Measurements from ENCODE around the gene MRPL30. TPM values are rescaled to one million over a fixed set of nuclear protein-coding genes. Genes with fewer than 3 reads are reported as not detected.
A peak's percentile ranks its signal among the peaks of the same experiment; 100 is the strongest.
"Not testable (repeated sequence)": the region's sequence is repeated elsewhere in the genome, so short reads cannot be mapped to it uniquely, and the experiment has no call there.

Gene MRPL30
- 10 to 100 TPM; 18.0 to 20.5 (median 18.3) TPM for polyA plus RNA-seq

DNA sequence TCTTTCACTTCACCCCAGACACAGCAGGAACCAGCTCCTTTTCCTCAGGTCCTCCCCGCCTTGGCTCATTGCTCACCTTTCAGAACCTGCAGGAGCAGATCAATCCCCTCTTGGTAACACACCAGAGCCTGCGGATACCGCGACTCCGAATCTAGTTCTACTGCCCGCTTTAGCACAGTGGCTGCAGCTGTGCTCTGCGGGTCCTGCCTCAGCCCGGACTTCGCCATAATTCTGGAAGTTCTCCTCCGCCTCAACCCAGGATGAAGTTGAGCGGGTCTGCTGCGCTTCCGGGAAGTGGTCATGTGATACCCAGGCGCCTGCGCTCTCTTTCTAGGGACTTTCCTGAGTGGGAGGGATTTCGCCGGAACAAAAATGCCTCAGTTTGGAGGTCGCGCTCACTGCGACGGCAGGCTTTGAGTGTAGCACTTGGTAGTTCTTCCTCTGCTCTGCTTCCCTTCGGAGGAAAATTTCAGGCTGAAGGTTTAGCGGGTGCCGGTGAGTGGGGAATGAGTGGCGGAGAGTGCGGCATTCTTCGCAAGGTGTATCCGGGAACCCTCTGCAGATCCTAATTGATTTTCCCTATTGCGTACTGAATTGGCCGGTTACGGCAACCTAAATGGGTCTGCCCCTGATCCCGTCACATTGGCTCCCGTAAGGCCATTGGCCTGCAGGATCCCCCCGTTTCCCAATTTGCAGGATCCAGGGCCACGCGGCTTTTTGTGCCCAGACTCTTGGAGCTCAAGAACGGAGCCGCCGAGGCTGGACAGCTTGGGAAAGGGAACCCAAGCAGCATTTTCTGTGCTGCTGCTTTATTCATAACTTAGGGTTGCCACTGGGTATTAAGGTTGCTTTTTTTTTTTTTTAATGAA, at the start of gene MRPL30, which contains the start of gene MITD1:
TSS of gene MRPL30 (plus strand) at position 430 of the 869 bp plus-strand sequence. CDS start 5,020 bp downstream, outside the sequence.
TSS of gene MITD1 (minus strand) at position 304 of the 869 bp plus-strand sequence. CDS start at position 227, 77 bp downstream.
- peaks cover 6 to 7% (median 7%) of the 10 kb centered on the region in 3 donors for H3K27me3 Mint-ChIP-seq (ENCODE audit: low read depth in 3 of 3)
- peaks cover 54 to 75% of the 10 kb centered on the region in 2 donors for H3K4me1 Mint-ChIP-seq
- H3K4me3 Mint-ChIP-seq: peak within 1 kb of the TSS; percentile 98 to 100 (median 99)
- H3K27ac Mint-ChIP-seq: peak within 1 kb of the TSS; percentile 96 to 99 (median 98)
- H3K9me3 Mint-ChIP-seq: no peaks in the 10 kb centered on the region
- DNase-seq: peak; percentile 89 to 90 (median 89)
- H3K36me3 Mint-ChIP-seq: no peaks in the 10 kb centered on the region

GRCh38 chr2:99135044-99135556, 45.9 kb upstream of the MRPL30 start:
- peaks cover 21 to 45% (median 39%) of the 10 kb centered on the region in 6 donors for H3K9me3 Mint-ChIP-seq
- DNase-seq; H3K4me1 Mint-ChIP-seq; H3K27ac Mint-ChIP-seq; H3K27me3 Mint-ChIP-seq (ENCODE audit: low read depth in 3 of 3); H3K4me3 Mint-ChIP-seq: not testable (repeated sequence)
- H3K36me3 Mint-ChIP-seq: peaks cover 6 to 20% (median 17%) of the 10 kb centered on the region in 3 donors

DNA sequence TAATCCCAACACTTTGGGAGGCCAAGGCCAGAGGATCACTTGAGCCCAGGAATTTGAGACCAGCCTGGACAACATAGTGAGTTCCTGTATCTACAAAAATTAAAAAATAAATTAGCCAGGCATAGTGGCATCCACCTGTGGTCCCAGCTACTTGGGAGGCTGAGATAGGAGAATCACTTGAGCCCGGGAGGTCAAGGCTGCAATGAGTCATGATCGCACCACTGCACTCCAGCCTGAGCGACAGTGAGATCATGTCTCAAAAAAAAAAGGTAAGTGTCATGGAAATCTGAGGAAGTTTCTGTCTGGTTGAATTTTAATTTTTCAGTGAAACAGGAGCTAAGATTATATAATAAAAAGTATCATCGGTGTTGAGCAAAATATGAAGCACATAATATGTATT, 42.0 kb upstream of the MRPL30 start:
- Mint-ChIP-seq H3K4me3 (peak overlapping the region in 1 of 5 donors; percentile 44), H3K27me3 (ENCODE audit: low read depth in 3 of 3) (peaks cover 10 to 11% (median 10%) of the 10 kb centered on the region in 3 donors), H3K9me3 (peaks cover 0 to 6% (median 4%) of the 10 kb centered on the region in 6 donors), H3K27ac (peak overlapping the region in 1 of 6 donors; percentile 21), H3K36me3 (peaks cover 0 to 7% (median 6%) of the 10 kb centered on the region in 3 donors), H3K4me1 (peaks cover 12 to 26% of the 10 kb centered on the region in 2 donors)
- DNase-seq: no peak

DNA sequence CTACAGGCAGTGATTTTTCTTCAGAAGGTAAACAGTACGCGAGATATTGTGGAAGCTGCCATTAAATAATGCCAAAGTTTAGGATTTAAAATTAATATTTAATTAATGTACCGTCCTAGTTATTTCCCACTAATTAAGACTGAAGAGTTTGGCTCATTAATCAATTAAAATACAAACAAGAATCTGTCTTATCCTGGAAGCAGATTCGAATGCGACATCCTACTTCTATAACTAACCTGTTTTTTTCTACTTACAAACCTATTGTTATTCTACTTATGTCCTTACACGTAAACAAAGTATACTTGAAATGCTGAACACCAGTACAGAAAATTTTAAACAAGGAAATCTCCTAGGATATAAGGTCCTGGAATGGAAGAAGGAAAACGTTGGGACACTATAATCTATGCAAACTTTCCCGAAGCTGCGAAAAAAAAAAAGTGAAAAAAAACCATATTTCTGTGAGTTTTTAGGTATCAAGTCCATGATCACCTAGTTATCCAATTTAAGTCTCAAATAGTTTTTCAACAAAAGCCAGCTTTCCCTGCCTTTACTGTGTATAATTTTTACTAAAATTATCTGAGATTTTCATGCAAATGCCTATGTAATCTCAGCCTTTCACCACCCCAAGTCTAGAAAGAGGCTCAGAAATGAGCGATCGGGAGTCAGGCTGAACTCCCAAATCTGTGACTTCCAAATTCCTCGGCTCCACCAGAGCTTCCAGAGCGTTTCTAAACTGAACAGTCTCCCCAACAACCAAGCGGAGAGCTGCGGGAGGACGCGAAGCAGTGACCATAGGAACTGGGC, 40.7 kb upstream of the MRPL30 start:
- peak overlapping the region; percentile 92 to 98 (median 96) for H3K4me3 Mint-ChIP-seq
- peaks cover 0 to 2% (median 0%) of the 10 kb centered on the region in 6 donors for H3K9me3 Mint-ChIP-seq
- H3K4me1 Mint-ChIP-seq: peaks cover 12 to 26% of the 10 kb centered on the region in 2 donors
- H3K27me3 Mint-ChIP-seq (ENCODE audit: low read depth in 3 of 3): peaks cover 10 to 11% (median 10%) of the 10 kb centered on the region in 3 donors
- DNase-seq: no peak
- H3K36me3 Mint-ChIP-seq: peaks cover 0 to 4% (median 0%) of the 10 kb centered on the region in 3 donors
- H3K27ac Mint-ChIP-seq: peak overlapping the region; percentile 95 to 98 (median 96)

- Mint-ChIP-seq H3K4me1 (peaks cover 12 to 26% of the 10 kb centered on the region in 2 donors), H3K36me3 (peaks cover 0 to 4% (median 0%) of the 10 kb centered on the region in 3 donors), H3K9me3 (no peaks in the 10 kb centered on the region), H3K27me3 (ENCODE audit: low read depth in 3 of 3) (peaks cover 10 to 11% (median 10%) of the 10 kb centered on the region in 3 donors), H3K27ac (peak overlapping the region; percentile 95 to 98 (median 96)), H3K4me3 (peak overlapping the region; percentile 92 to 98 (median 96))
- no peak for DNase-seq
Measured at GRCh38 chr2:99140860-99141109, 40.2 kb upstream of the MRPL30 start.

- peak within 1 kb of the TSS; percentile 95 to 98 (median 96) for H3K27ac Mint-ChIP-seq
- H3K27me3 Mint-ChIP-seq (ENCODE audit: low read depth in 3 of 3): peaks cover 8 to 11% (median 10%) of the 10 kb centered on the region in 3 donors
- H3K36me3 Mint-ChIP-seq: peaks cover 0 to 4% (median 0%) of the 10 kb centered on the region in 3 donors
- H3K4me1 Mint-ChIP-seq: peaks cover 12 to 26% of the 10 kb centered on the region in 2 donors
- peak; percentile 95 to 96 (median 95) for DNase-seq
- H3K4me3 Mint-ChIP-seq: peak within 1 kb of the TSS; percentile 92 to 98 (median 96)
- H3K9me3 Mint-ChIP-seq: no peaks in the 10 kb centered on the region
Measured at GRCh38 chr2:99141110-99142108, 39.6 kb upstream of the MRPL30 start, which contains the start of gene C2orf15. TSS of gene C2orf15 (plus strand) at chr2:99141707. CDS start at chr2:99150559, 8,852 bp downstream.

- Mint-ChIP-seq H3K4me1 (peaks cover 0 to 19% of the 10 kb centered on the region in 2 donors), H3K9me3 (no peaks in the 10 kb centered on the region), H3K4me3 (no peak overlapping the region), H3K27ac (no peak overlapping the region), H3K27me3 (ENCODE audit: low read depth in 3 of 3) (peaks cover 4 to 17% (median 7%) of the 10 kb centered on the region in 3 donors), H3K36me3 (peaks cover 0 to 4% (median 3%) of the 10 kb centered on the region in 3 donors)
- DNase-seq: no peak
Measured at GRCh38 chr2:99150706-99151105, 30.3 kb upstream of the MRPL30 start.

DNA sequence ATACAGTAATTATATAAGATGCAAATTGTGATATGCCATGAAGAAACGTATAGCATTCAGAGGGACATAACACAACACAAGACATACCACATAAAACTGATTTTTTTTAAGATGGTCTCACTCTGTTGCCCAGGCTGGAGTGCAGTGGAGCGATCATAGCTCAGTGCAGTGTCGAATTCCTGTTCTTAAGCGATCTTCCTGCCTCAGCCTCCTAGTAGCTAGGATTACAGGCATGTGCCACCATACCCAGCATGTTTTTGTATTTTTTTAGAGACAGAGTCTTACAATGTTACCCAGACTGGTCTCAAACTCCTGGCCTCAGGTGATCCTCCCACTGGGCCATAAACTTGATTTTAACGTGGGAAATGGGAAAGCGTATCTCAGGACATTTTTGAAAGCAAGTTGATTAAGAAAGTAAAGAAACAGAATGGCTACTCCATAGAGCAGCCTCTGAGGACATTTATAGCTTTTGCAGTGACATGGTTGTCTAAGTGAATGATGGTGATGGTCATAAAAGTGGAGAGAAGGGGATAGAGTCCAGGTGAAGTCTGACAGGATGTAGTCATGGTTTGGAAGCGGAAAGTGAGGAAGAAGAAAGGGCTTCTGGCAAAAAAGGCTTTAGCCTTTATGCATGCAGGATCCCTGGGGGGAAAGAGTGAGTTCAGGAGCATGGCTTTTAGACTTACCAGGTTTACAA, 28.6 kb upstream of the MRPL30 start:
- Mint-ChIP-seq H3K27me3 (ENCODE audit: low read depth in 3 of 3) (peaks cover 4 to 17% (median 7%) of the 10 kb centered on the region in 3 donors), H3K36me3 (peaks cover 3 to 7% (median 4%) of the 10 kb centered on the region in 3 donors), H3K27ac (no peak overlapping the region), H3K9me3 (no peaks in the 10 kb centered on the region), H3K4me1 (peaks cover 0 to 33% of the 10 kb centered on the region in 2 donors), H3K4me3 (no peak overlapping the region)
- DNase-seq: no peak

- Mint-ChIP-seq H3K27me3 (ENCODE audit: low read depth in 3 of 3) (peaks cover 4 to 17% (median 7%) of the 10 kb centered on the region in 3 donors), H3K27ac (peak overlapping the region in 1 of 6 donors; percentile 97), H3K4me1 (peaks cover 5 to 37% of the 10 kb centered on the region in 2 donors), H3K9me3 (no peaks in the 10 kb centered on the region), H3K36me3 (peaks cover 4 to 14% (median 7%) of the 10 kb centered on the region in 3 donors), H3K4me3 (no peak overlapping the region)
- no peak for DNase-seq
Measured at GRCh38 chr2:99153921-99154604, 26.9 kb upstream of the MRPL30 start.

- Mint-ChIP-seq H3K4me3 (no peak within 1 kb of the TSS), H3K27ac (peak within 1 kb of the TSS in 1 of 6 donors; percentile 97), H3K36me3 (peaks cover 11 to 21% (median 12%) of the 10 kb centered on the region in 3 donors), H3K4me1 (peaks cover 11 to 40% of the 10 kb centered on the region in 2 donors), H3K9me3 (no peaks in the 10 kb centered on the region), H3K27me3 (ENCODE audit: low read depth in 3 of 3) (peaks cover 4 to 17% (median 7%) of the 10 kb centered on the region in 3 donors)
- DNase-seq: peak; percentile 91 to 92 (median 91)
Measured at GRCh38 chr2:99154643-99155536, 26.1 kb upstream of the MRPL30 start, which contains the start of the genes LIPT1 and TSGA10. TSS of gene LIPT1 (plus strand) at chr2:99154967. CDS start at chr2:99161958, 6,991 bp downstream. TSS of gene TSGA10 (minus strand) at chr2:99154942. CDS start at chr2:99109439, 45,503 bp downstream.
